Astrocyte of the cerebellum (primary cell): Measurements from ENCODE around the gene CBLL1.

Experiments used
- DNase-seq: peaks from one replicate; pipeline ENCODE4 v3.0.0-alpha.2; 2011; ENCODE audit warnings: low read depth
- H3K4me3 ChIP-seq: 2 replicates; pipeline ENCODE4 v1.5.1; 2011; ENCODE audit warnings: mild to moderate bottlenecking, low read depth, low read length, moderate library complexity
- in situ Hi-C: cut with HindIII; loops from 2 replicates; pipeline ENCODE4 v1.10.0; 2017; ENCODE audit warnings: low sequenced_read_pairs
- TF ChIP-seq, protein P1 (sequence below): IDR thresholded peaks from 2 replicates; pipeline ENCODE4 v1.5.1; 2012; ENCODE audit warnings: low read length, low read depth, moderate library complexity, mild to moderate bottlenecking; ENCODE audit errors: missing control alignments

The CBLL1 gene

GRCh38 chr7:107782374-107782773 lies 38.4 kb downstream of the CBLL1 start:
- in situ Hi-C loops: no loop called here
- no peak for DNase-seq
- no peak overlapping the region for H3K4me3 ChIP-seq
- TF ChIP-seq, protein P1, sequence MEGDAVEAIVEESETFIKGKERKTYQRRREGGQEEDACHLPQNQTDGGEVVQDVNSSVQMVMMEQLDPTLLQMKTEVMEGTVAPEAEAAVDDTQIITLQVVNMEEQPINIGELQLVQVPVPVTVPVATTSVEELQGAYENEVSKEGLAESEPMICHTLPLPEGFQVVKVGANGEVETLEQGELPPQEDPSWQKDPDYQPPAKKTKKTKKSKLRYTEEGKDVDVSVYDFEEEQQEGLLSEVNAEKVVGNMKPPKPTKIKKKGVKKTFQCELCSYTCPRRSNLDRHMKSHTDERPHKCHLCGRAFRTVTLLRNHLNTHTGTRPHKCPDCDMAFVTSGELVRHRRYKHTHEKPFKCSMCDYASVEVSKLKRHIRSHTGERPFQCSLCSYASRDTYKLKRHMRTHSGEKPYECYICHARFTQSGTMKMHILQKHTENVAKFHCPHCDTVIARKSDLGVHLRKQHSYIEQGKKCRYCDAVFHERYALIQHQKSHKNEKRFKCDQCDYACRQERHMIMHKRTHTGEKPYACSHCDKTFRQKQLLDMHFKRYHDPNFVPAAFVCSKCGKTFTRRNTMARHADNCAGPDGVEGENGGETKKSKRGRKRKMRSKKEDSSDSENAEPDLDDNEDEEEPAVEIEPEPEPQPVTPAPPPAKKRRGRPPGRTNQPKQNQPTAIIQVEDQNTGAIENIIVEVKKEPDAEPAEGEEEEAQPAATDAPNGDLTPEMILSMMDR: no peak

DNA sequence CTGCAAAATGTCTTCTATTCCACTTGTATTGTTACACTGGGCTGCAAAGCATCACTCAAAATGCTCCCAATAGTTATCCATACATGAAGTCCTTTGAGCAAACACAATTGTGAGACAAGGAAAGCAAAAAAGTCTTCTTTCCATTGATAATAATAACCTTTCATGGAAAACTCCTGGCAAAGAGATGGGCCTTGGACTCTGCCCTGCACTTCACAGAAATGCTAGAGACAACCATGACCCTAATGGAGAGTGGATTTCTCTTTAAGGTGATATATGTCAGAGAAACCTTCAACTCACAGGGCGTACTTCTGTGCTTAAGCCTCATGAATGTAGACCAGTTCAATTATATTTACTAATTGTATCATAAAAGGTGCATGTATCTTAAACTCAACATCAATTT lies 39.7 kb downstream of the CBLL1 start:
- TF ChIP-seq, protein P1: no peak
- no peak overlapping the region for H3K4me3 ChIP-seq
- in situ Hi-C loops: no loop called here
- DNase-seq: no peak

GRCh38 chr7:107785170-107785569 lies 41.2 kb downstream of the CBLL1 start:
- TF ChIP-seq, protein P1: no peak
- DNase-seq: no peak
- H3K4me3 ChIP-seq: no peak overlapping the region
- in situ Hi-C loops: no loop called here

DNA sequence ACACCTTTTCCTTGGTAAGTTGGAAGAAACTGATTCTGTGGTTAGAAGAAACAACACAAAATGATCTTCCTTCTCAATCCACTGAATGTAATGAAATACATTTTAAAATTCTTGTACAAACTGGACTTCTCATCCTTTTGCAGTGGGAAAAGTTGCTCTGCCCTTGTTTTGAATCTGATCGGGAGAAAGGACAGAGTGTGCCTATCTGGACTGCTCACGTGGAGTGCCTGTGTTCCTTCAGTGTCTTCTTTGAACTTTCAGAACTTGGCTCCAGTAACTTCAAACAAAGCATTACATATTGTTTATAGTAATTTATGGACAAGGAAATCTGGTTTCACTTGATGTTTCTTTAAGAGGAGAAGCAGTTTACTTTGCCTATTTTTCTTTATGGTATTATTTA lies 42.0 kb downstream of the CBLL1 start:
- no peak for DNase-seq
- no peak overlapping the region for H3K4me3 ChIP-seq
- TF ChIP-seq, protein P1: no peak
- in situ Hi-C loops: no loop called here

- in situ Hi-C loops: no loop called here
- TF ChIP-seq, protein P1: no peak
- no peak overlapping the region for H3K4me3 ChIP-seq
- DNase-seq: no peak
Measured at GRCh38 chr7:107788216-107788615, 44.3 kb downstream of the CBLL1 start.

DNA sequence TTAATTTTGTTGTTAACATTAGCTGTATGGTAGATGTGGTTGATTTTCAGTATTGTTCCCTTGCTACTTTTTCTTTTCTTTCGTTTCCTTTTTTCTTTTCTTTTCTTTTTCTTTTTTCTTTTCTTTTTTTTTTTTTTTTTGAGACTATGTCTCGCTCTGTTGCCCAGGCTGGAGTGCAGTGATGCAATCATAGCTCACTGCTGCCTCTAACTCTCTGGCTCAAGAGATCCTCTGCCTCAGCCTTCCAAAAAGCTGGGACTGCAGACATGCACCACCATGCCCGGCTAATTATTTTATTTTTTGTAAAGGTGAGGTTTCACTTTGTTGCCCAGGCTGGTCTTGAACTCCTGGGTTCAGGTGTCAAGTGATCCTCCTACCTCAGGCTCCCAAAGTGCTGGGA lies 44.7 kb downstream of the CBLL1 start:
- no peak for DNase-seq
- TF ChIP-seq, protein P1: no peak
- in situ Hi-C loops: no loop called here
- no peak overlapping the region for H3K4me3 ChIP-seq

- in situ Hi-C loops: no loop called here
Measured at GRCh38 chr7:107789647-107790046, 45.7 kb downstream of the CBLL1 start.

More at GRCh38 chr7:107789647-107790046, 45.7 kb downstream of the CBLL1 start:
- DNase-seq: no peak
- TF ChIP-seq, protein P1: no peak
- H3K4me3 ChIP-seq: no peak overlapping the region
